HG03139 (cell line): ENCODE measurements around the gene PTPRD.

Experiments used
- ATAC-seq: cut with Tn5 transposase; IDR thresholded peaks from one replicate; pipeline ENCODE4 v1.9.1; 2021; ENCODE audit not compliant: unreplicated experiment

PTPRD gene

GRCh38 chr9:8816361-8816760 is 1796.4 kb downstream of the PTPRD start:
- ATAC-seq, result no peak

GRCh38 chr9:8815931-8816330 is 1796.9 kb downstream of the PTPRD start:
- ATAC-seq, result no peak

DNA sequence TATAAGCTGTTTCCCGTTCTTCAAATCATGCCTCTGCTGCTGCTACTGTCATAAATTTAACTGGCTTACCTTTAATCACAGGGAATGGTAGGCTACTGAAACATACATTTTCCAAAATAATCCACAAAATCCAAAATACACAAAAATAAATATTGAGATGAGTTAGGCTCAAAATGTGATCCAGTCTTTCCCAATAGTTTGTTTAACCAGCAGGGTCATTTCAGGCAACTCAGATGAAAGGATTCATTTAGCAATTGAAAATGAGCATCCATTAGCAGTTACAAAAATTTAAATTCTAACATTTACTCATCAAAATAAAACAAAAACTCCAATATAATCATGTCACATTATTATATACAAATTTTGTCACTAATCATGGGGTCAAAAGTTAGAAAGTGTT is 1797.6 kb downstream of the PTPRD start:
- ATAC-seq, result no peak

GRCh38 chr9:8812888-8813287 is 1799.9 kb downstream of the PTPRD start:
- no peak for ATAC-seq

GRCh38 chr9:8809741-8810140 is 1803.1 kb downstream of the PTPRD start:
- ATAC-seq, result no peak

- no peak for ATAC-seq
These were observed 1806.7 kb downstream of the PTPRD start for GRCh38 chr9:8806150-8806549.

GRCh38 chr9:8804613-8805012 is 1808.2 kb downstream of the PTPRD start:
- ATAC-seq, result no peak

DNA sequence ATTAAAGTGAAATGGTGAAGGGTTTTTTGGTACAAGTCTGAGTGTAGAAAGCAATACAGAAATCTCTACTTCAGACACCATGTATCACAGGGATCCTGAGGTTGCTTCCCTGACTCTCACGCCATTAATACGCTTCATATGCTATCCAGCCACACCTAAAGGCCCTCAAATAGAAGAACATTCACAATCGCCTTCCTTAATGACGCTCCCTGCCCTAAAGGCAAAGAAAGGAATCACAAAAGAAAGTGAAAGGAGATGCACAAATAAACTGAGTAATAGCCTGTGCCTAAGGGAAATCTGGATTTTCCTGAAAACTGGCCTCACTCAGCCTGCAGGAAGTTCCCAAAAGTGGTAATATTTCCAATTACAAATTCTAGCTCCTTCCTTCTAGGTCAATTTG is 1810.6 kb downstream of the PTPRD start:
- no peak for ATAC-seq

DNA sequence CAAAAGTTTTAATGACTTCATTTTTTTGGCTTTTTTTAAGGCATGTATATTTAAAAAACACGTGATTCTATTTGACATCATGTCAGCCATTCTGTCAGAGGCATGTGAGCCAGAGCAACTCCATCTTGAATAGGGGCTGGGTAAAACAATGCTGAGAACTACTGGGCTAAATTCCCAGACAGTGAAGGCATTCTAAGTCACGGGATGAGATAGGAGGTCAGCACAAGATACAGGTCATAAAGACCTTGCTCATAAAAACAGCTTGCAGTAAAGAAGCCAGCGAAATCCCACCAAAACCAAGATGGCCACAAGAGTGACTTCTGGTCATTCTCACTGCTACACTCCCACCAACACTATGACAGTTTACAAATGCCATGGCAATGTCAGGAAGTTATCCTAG is 1812.6 kb downstream of the PTPRD start:
- no peak for ATAC-seq

DNA sequence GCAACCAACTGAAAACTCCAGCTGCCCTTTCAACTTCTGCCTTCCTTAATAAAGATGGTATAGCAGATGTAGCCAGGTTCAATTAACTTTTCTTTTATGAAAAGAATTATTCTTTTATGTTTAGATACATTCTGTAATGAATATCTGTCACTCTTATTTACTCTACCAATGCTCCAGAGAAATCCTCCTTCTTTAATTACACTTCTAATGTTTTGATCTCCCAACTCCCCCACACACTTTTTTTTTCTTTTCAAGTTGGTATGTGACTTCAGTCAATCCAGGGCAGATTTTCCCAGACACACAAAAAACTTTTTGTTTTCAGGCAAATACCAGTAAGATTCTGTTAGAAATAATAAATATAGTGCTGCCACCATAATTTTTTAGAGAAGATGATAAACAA is 1813.2 kb downstream of the PTPRD start:
- ATAC-seq, result no peak

DNA sequence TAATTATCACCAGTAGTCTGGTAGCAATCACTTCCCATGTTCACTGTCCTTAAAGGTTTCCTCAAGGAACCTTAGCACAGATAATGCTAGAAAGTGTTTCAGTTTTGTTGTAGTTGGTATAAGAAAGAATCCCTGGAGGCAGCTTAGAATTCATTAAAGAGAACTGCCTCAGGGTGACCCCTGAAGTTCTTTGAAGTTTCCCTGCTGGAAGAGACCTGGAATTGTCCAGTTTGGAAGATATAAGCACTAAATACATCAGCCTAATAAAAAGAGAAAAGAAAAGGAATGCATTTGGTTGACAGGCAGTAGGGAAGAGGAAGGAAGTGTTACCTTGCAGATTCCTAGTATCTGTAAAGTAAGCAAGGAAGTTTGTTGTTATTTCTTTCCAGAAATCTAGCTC is 1813.6 kb downstream of the PTPRD start:
- ATAC-seq, result no peak

DNA sequence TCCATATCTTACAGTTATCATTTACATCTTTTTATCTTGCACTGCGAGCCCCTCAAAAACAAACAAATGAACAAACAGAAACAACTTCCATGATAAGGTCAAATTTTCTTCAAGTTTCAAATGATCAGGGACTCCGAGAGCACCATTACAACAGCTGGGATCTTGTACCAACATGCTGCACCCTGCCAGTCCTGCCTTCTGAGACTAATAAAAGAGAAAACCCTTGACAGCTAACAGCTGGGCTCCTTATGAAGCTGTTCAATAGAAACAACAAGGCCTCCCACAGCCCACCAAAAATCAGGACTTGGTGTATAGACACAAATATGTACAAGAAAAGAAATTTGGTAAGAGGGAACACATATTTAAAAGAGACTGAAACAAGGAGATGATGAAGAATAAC is 1828.0 kb downstream of the PTPRD start:
- no peak for ATAC-seq

- ATAC-seq, result no peak
These were observed 1828.9 kb downstream of the PTPRD start for GRCh38 chr9:8783941-8784340.

DNA sequence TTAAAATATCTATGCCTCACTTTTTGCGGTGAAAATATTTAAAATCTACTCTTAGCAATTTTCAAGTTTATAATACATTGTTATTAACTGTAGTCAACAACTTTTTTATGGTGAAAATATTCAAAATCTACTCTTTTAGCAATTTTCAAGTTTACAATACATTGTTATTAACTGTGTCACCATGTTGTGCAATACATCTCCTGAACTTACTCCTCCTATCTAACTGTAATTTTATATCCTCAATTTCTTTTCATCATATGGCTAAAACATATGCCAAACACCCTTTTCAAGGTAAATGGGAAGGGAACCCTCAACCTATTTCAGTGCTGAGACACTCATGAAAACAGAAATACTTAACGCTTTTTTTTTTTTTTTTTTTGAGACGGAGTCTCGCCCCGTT is 1830.6 kb downstream of the PTPRD start:
- ATAC-seq, result no peak

- ATAC-seq, result no peak
These were observed 1831.3 kb downstream of the PTPRD start for GRCh38 chr9:8781458-8781857.

GRCh38 chr9:8780386-8780785 is 1832.4 kb downstream of the PTPRD start:
- no peak for ATAC-seq

DNA sequence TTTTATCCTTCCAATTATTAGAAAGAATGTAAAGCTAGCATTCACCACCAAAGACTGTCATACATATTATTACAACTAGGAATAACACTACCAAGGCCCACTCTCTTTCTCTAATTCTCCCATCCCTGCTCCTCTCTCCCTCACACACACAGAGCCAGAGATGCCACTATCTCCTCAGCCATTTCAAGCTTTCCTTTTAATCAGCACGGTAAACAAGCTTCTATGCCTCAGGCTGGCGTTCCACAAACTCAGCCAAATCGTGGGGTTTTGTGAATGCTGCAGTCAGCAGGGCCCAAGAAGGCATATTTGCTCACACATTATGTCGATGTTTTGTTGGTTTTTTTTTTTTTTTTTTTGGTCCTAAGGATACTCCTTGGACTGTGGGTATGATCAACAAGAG is 1833.3 kb downstream of the PTPRD start:
- no peak for ATAC-seq

GRCh38 chr9:8778356-8778755 is 1834.4 kb downstream of the PTPRD start:
- no peak for ATAC-seq

- no peak for ATAC-seq
These were observed 1840.5 kb downstream of the PTPRD start for GRCh38 chr9:8772302-8772701.

DNA sequence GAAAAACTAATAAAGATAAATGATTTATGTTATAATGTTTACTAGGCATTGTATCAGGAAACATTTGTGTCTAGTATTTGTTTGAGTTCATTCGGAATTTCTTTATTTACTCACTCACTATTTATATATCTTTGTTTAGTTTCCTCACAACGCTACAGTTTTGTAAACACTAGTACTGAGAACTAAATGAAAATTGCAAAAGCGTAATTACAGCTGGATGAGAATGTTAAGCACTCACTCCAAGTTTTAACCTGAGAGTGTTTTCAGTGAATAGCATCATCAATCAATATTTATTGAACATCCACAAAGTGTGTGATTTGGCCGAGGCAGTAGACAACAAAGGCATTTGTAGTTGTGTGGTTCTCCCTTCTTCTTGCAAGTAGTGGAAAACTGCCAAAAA is 1843.6 kb downstream of the PTPRD start:
- no peak for ATAC-seq

GRCh38 chr9:8766096-8766495 is 1846.7 kb downstream of the PTPRD start:
- no peak for ATAC-seq

GRCh38 chr9:8764051-8764450 is 1848.8 kb downstream of the PTPRD start:
- no peak for ATAC-seq

GRCh38 chr9:8762479-8763085 is 1850.2 kb downstream of the PTPRD start:
- no peak for ATAC-seq
